GM23248 (cell line): ENCODE results near the gene RBM47. TPM values are rescaled to one million over a fixed set of nuclear protein-coding genes. Genes with fewer than 3 reads are reported as not detected.

Experiments
- DNase-seq: peaks from one replicate; pipeline ENCODE4 v3.0.0-alpha.2; 2015
- H2AFZ ChIP-seq: fragments of 200-600 bp; sonication (generic); 2 replicates; pipeline ENCODE4 v1.6.1; 2016; ENCODE audit warnings: antibody characterized with exemption
- H3F3A ChIP-seq: fragments of 200-600 bp; sonication (generic); 2 replicates; pipeline ENCODE4 v1.6.1; 2016; ENCODE audit warnings: mild to moderate bottlenecking, antibody characterized with exemption, mixed run types; ENCODE audit not compliant: insufficient read depth
- H3K27ac ChIP-seq: fragments of 200-600 bp; sonication (generic); 2 replicates; pipeline ENCODE4 v1.5.1; 2016; ENCODE audit warnings: mild to moderate bottlenecking
- H3K27me3 ChIP-seq: fragments of 200-600 bp; sonication (generic); replicated peaks from 2 replicates; pipeline ENCODE4 v1.6.1; 2016; ENCODE audit warnings: mild to moderate bottlenecking; ENCODE audit not compliant: insufficient read depth
- H3K36me3 ChIP-seq: fragments of 200-600 bp; sonication (generic); 2 replicates; pipeline ENCODE4 v1.6.1; 2016; ENCODE audit warnings: low read depth, mild to moderate bottlenecking
- H3K4me1 ChIP-seq: fragments of 200-600 bp; sonication (generic); 2 replicates; pipeline ENCODE4 v1.6.1; 2016; ENCODE audit warnings: mild to moderate bottlenecking; ENCODE audit not compliant: insufficient read depth
- H3K4me2 ChIP-seq: fragments of 200-600 bp; sonication (generic); one replicate; pipeline ENCODE4 v1.6.1; 2016; ENCODE audit warnings: mild to moderate bottlenecking; ENCODE audit not compliant: unreplicated experiment
- H3K4me3 ChIP-seq: fragments of 200-600 bp; sonication (generic); 2 replicates; pipeline ENCODE4 v1.5.1; 2016; ENCODE audit warnings: mild to moderate bottlenecking
- H3K79me2 ChIP-seq: fragments of 200-600 bp; sonication (generic); 2 replicates; pipeline ENCODE4 v1.6.1; 2016; ENCODE audit warnings: mild to moderate bottlenecking; ENCODE audit not compliant: insufficient read depth
- H3K9ac ChIP-seq: fragments of 200-600 bp; sonication (generic); 2 replicates; pipeline ENCODE4 v1.6.1; 2016; ENCODE audit warnings: mild to moderate bottlenecking
- H3K9me2 ChIP-seq: fragments of 200-600 bp; sonication (generic); 2 replicates; pipeline ENCODE4 v1.6.1; 2016; ENCODE audit warnings: mixed run types, mild to moderate bottlenecking, moderate library complexity; ENCODE audit not compliant: insufficient read depth
- H3K9me3 ChIP-seq: fragments of 200-600 bp; sonication (generic); one replicate; pipeline ENCODE4 v1.6.1; 2017; ENCODE audit warnings: low read depth
- H4K20me1 ChIP-seq: fragments of 200-600 bp; sonication (generic); 2 replicates; pipeline ENCODE4 v1.6.0; 2016; ENCODE audit not compliant: insufficient read depth
- EZH2 ChIP-seq: fragments of 200-600 bp; sonication (generic); IDR thresholded peaks from 2 replicates; pipeline ENCODE4 v1.6.1; 2018; ENCODE audit warnings: antibody characterized with exemption, mild to moderate bottlenecking; ENCODE audit not compliant: insufficient read depth, poor library complexity, severe bottlenecking
- EZH2phosphoT487 ChIP-seq: fragments of 200-600 bp; sonication (generic); IDR thresholded peaks from 2 replicates; pipeline ENCODE4 v1.6.1; 2018; ENCODE audit warnings: antibody characterized with exemption, moderate library complexity, mild to moderate bottlenecking, low read depth; ENCODE audit not compliant: insufficient read depth
- WGBS, 2 experiments: methylation state at CpG; one replicate each; pipeline ENCODE4 v1.1.6; 2015 to 2017; ENCODE audit warnings: low lambda C conversion rate in 2 of 2, low coverage in 1 of 2; ENCODE audit errors: missing lambda C conversion rate in 2 of 2; 5-methylcytosine and 5-hydroxymethylcytosine counted together
- in situ Hi-C: fragments of 300-500 bp; cut with MboI; formaldehyde crosslinking; loops from 2 replicates; pipeline ENCODE4 v1.15.0; 2020
- polyA plus RNA-seq: library from polyadenylated mRNA; unstranded; fragments of >200 nt; fragmentation: Nextera tagmentation; extraction: Ambion mirVana; gene quantifications from 2 replicates; pipeline ENCODE4 v1.2.1, GENCODE V29; 2016
- total RNA-seq: library from RNA; depleted of rRNA; stranded (reverse); fragments of >200 nt; shearing (Covaris generic); gene quantifications from 2 replicates; pipeline ENCODE4 v1.2.3, GENCODE V29; 2014

The RBM47 gene
- total and polyA plus RNA-seq, 2 experiments from 2014 or later, result 0.70 to 1.3 TPM

- Histone ChIP-seq H3K36me3 (no peaks in the 10 kb centered on the region), H3K4me2 (no peak overlapping the region), H3K27ac (no peak overlapping the region), H3K4me1 (peaks cover 22% of the 10 kb centered on the region), H3F3A (peaks cover 21% of the 10 kb centered on the region), H4K20me1 (no peaks in the 10 kb centered on the region), H3K9me3 (no peaks in the 10 kb centered on the region), H3K79me2 (no peaks in the 10 kb centered on the region), H2AFZ (no peak overlapping the region), H3K4me3 (no peak overlapping the region), H3K9me2 (no peaks in the 10 kb centered on the region), H3K9ac (no peak overlapping the region), H3K27me3 (no peaks in the 10 kb centered on the region)
- WGBS, 2 experiments, result 64 to 77% methylated on average over 3 of the region's 3 CpGs
- TF ChIP-seq EZH2 (no peak), EZH2phosphoT487 (no peak)
- in situ Hi-C loops, result no loop called here
- DNase-seq, result no peak
Observed at GRCh38 chr4:40592034-40592433, 37.6 kb downstream of the RBM47 start.

GRCh38 chr4:40587826-40588225 lies 41.8 kb downstream of the RBM47 start:
- in situ Hi-C loops, result no loop called here
- DNase-seq, result peak; percentile 89
- H3K4me2 ChIP-seq, result peak overlapping the region; percentile 36

GRCh38 chr4:40587351-40587750 lies 42.3 kb downstream of the RBM47 start:
- peak overlapping the region; percentile 66 for H3K27ac ChIP-seq
- no peak overlapping the region for H2AFZ ChIP-seq
- no peaks in the 10 kb centered on the region for H3K9me2 ChIP-seq
- H3K9me3 ChIP-seq, result no peaks in the 10 kb centered on the region
- TF ChIP-seq EZH2, result no peak
- no peak for TF ChIP-seq EZH2phosphoT487
- H3K27me3 ChIP-seq, result no peaks in the 10 kb centered on the region
- no peaks in the 10 kb centered on the region for H4K20me1 ChIP-seq
- H3K79me2 ChIP-seq, result no peaks in the 10 kb centered on the region
- H3K4me3 ChIP-seq, result no peak overlapping the region
- DNase-seq, result no peak
- H3K4me2 ChIP-seq, result peak overlapping the region; percentile 20
- 93 to 97% methylated on average over 2 of the region's 2 CpGs for WGBS, 2 experiments
- no peak overlapping the region for H3K9ac ChIP-seq
- peaks cover 26% of the 10 kb centered on the region for H3K4me1 ChIP-seq
- H3K36me3 ChIP-seq, result no peaks in the 10 kb centered on the region
- in situ Hi-C loops, result no loop called here
- H3F3A ChIP-seq, result peaks cover 19% of the 10 kb centered on the region; the same call in 1 of the 2 replicates

More at GRCh38 chr4:40587826-40588225, 41.8 kb downstream of the RBM47 start:
- whole genome bisulfite sequencing, 2 experiments, result 24 to 28% methylated on average over 3 of the region's 3 CpGs
- H2AFZ ChIP-seq, result no peak overlapping the region
- no peaks in the 10 kb centered on the region for H3K27me3 ChIP-seq
- peaks cover 19% of the 10 kb centered on the region; the same call in 1 of the 2 replicates for H3F3A ChIP-seq
- H3K36me3 ChIP-seq, result no peaks in the 10 kb centered on the region
- H3K9ac ChIP-seq, result no peak overlapping the region
- no peaks in the 10 kb centered on the region for H4K20me1 ChIP-seq
- no peak overlapping the region for H3K4me3 ChIP-seq
- H3K79me2 ChIP-seq, result no peaks in the 10 kb centered on the region
- no peak for TF ChIP-seq EZH2
- TF ChIP-seq EZH2phosphoT487, result no peak
- H3K9me3 ChIP-seq, result no peaks in the 10 kb centered on the region
- peak overlapping the region; percentile 66 for H3K27ac ChIP-seq
- H3K4me1 ChIP-seq, result peaks cover 26% of the 10 kb centered on the region
- no peaks in the 10 kb centered on the region for H3K9me2 ChIP-seq

GRCh38 chr4:40586729-40587128 lies 42.9 kb downstream of the RBM47 start:
- Histone ChIP-seq H3K27me3 (no peaks in the 10 kb centered on the region), H3K27ac (no peak overlapping the region), H3K4me2 (no peak overlapping the region), H2AFZ (no peak overlapping the region), H3K36me3 (no peaks in the 10 kb centered on the region), H3K9me2 (no peaks in the 10 kb centered on the region), H3K9me3 (no peaks in the 10 kb centered on the region), H3K9ac (no peak overlapping the region), H3K4me3 (no peak overlapping the region), H3K79me2 (no peaks in the 10 kb centered on the region), H4K20me1 (no peaks in the 10 kb centered on the region), H3F3A (peaks cover 19% of the 10 kb centered on the region; the same call in 1 of the 2 replicates), H3K4me1 (peaks cover 26% of the 10 kb centered on the region)
- no peak for TF ChIP-seq EZH2phosphoT487
- TF ChIP-seq EZH2, result no peak
- WGBS, 2 experiments, result 82 to 85% methylated on average over 8 of the region's 8 CpGs
- in situ Hi-C loops, result no loop called here
- DNase-seq, result no peak

DNA sequence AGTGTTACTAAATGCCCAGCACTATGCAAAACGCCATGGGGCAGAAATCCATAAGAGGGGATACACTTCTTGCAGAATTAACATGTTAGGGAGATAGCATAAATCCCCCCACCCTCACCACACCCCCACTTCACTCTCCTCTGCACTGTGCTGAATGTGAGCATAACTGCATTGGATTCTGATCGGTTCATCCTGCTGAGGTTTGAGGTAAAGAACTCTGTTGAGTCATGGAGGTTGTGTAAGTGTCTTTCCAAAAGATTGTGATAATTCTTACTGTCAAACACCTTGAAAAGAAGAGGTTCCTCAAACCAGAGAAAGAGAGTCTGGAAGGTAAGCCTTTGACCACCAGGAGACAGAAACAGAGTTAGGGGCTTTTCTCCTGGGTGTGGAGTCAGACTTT lies 43.6 kb downstream of the RBM47 start:
- H4K20me1 ChIP-seq, result no peaks in the 10 kb centered on the region
- no peak overlapping the region for H2AFZ ChIP-seq
- in situ Hi-C loops, result no loop called here
- no peak overlapping the region for H3K9ac ChIP-seq
- H3K9me3 ChIP-seq, result no peaks in the 10 kb centered on the region
- H3K27me3 ChIP-seq, result no peaks in the 10 kb centered on the region
- peaks cover 26% of the 10 kb centered on the region for H3K4me1 ChIP-seq
- peak; percentile 54 for DNase-seq
- no peaks in the 10 kb centered on the region for H3K79me2 ChIP-seq
- no peaks in the 10 kb centered on the region for H3K9me2 ChIP-seq
- H3F3A ChIP-seq, result peaks cover 19% of the 10 kb centered on the region; the same call in 1 of the 2 replicates
- peak overlapping the region; percentile 1 for H3K4me2 ChIP-seq
- H3K27ac ChIP-seq, result no peak overlapping the region
- 61 to 69% methylated on average over 2 of the region's 2 CpGs for WGBS, 2 experiments
- H3K36me3 ChIP-seq, result no peaks in the 10 kb centered on the region
- H3K4me3 ChIP-seq, result no peak overlapping the region
- TF ChIP-seq EZH2phosphoT487 (no peak), EZH2 (no peak)
